CD4-positive, CD25-positive, alpha-beta regulatory T cell (primary cell): ENCODE data around the gene GRIP2. TPM values are rescaled to one million over a fixed set of nuclear protein-coding genes. Genes with fewer than 3 reads are reported as not detected.
A peak's percentile ranks its signal among the peaks of the same experiment; 100 is the strongest.

Experiments
- ATAC-seq, 2 donors: fragments of 150-1000 bp; cut with Tn5 transposase; one replicate each; pipeline ENCODE4 v1.10.0; 2021; ENCODE audit warnings: low read depth in 2 of 2, moderate number of reproducible peaks in 2 of 2, moderate library complexity in 1 of 2
- DNase-seq, 3 donors: peaks; one replicate each; pipeline versions ENCODE4 v3.0.0 to v3.0.0-alpha.2; 2012 to 2022; ENCODE audit warnings: mixed read lengths in 1 of 3
- H3K27ac ChIP-seq: one replicate; pipeline ENCODE4 v1.7.0; 2013; ENCODE audit warnings: mild to moderate bottlenecking, low read length; ENCODE audit not compliant: insufficient read depth, poor library complexity, severe bottlenecking
- H3K27me3 ChIP-seq: one replicate; pipeline ENCODE4 v1.7.0; 2013; ENCODE audit warnings: low read length; ENCODE audit not compliant: control insufficient read depth, insufficient read depth
- H3K36me3 ChIP-seq: one replicate; pipeline ENCODE4 v1.7.0; 2013; ENCODE audit warnings: mild to moderate bottlenecking, low read length, moderate library complexity; ENCODE audit not compliant: control insufficient read depth, insufficient read depth
- H3K4me1 ChIP-seq: 2 replicates; pipeline ENCODE4 v1.7.0; 2013; ENCODE audit warnings: mild to moderate bottlenecking, low read length; ENCODE audit not compliant: insufficient read depth, control insufficient read depth, poor library complexity, severe bottlenecking
- H3K4me3 ChIP-seq: one replicate; pipeline ENCODE4 v1.7.0; 2013; ENCODE audit warnings: low read depth, mild to moderate bottlenecking, low read length, moderate library complexity
- H3K9me3 ChIP-seq, 2 experiments: 1 replicate in 1 of 2; 2 replicates in 1 of 2; pipeline ENCODE4 v1.7.0; 2013; ENCODE audit warnings: low read length in 2 of 2, mild to moderate bottlenecking in 1 of 2, moderate library complexity in 1 of 2; ENCODE audit not compliant: control insufficient read depth in 2 of 2
- H3K27ac Mint-ChIP-seq, 3 donors: one replicate each; pipeline ENCODE4 v1.8.0; 2020 to 2022; ENCODE audit warnings: mild to moderate bottlenecking in 3 of 3, mixed read lengths in 3 of 3, moderate library complexity in 2 of 3
- H3K27me3 Mint-ChIP-seq: one replicate; pipeline ENCODE4 v1.8.0; 2022; ENCODE audit warnings: mild to moderate bottlenecking, mixed read lengths
- H3K36me3 Mint-ChIP-seq: one replicate; pipeline ENCODE4 v1.8.0; 2020; ENCODE audit warnings: mixed read lengths
- H3K4me1 Mint-ChIP-seq, 4 donors: one replicate each; pipeline ENCODE4 v1.8.0; 2020 to 2022; ENCODE audit warnings: mixed read lengths in 4 of 4, mild to moderate bottlenecking in 1 of 4
- H3K4me3 Mint-ChIP-seq, 4 donors: one replicate each; pipeline ENCODE4 v1.8.0; 2020 to 2022; ENCODE audit warnings: mild to moderate bottlenecking in 4 of 4, mixed read lengths in 4 of 4, moderate library complexity in 3 of 4
- H3K9me3 Mint-ChIP-seq, 7 donors: one replicate each; pipeline ENCODE4 v1.8.0; 2020 to 2022; ENCODE audit warnings: mixed read lengths in 7 of 7, mild to moderate bottlenecking in 3 of 7, moderate library complexity in 2 of 7
- polyA plus RNA-seq, 4 donors: library from polyadenylated mRNA; unstranded; fragments of 300-500 nt; fragmentation: Illumina TruSeq; gene quantifications; one replicate each; pipeline ENCODE4 v1.2.3, GENCODE V29; 2021
- total RNA-seq: library from RNA; stranded (reverse); gene quantifications from one replicate; pipeline ENCODE4 v1.2.3, GENCODE V29; 2022

Gene GRIP2
- total and polyA plus RNA-seq, 5 donors from 2014 or later: 0.18 TPM; not detected in 4

DNA sequence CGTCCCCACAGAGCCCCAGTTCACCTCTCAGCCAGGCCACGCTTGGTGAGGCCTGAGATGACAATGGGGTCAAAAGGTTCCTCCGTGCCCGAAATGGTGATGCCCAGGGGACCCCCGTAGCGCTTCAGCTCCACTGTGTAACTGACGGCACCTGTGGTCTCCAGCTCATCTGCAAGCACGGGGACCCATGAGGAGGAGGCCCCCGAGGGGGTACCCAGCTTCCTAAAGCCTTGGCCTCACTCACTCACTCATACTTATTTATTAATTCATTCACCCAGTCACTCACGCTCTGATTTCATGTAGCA lies 30.4 kb downstream of the GRIP2 start:
- Histone ChIP-seq H3K4me1 (no peaks in the 10 kb centered on the region), H3K27ac (no peak overlapping the region), H3K36me3 (no peaks in the 10 kb centered on the region), H3K9me3 (no peaks in the 10 kb centered on the region), H3K27me3 (no peaks in the 10 kb centered on the region), H3K4me3 (no peak overlapping the region)
- no peaks in the 10 kb centered on the region for H3K36me3 Mint-ChIP-seq
- no peaks in the 10 kb centered on the region for H3K27me3 Mint-ChIP-seq
- no peaks in the 10 kb centered on the region for H3K9me3 Mint-ChIP-seq
- no peak overlapping the region for H3K27ac Mint-ChIP-seq
- no peak overlapping the region for H3K4me3 Mint-ChIP-seq
- ATAC-seq (no peak), DNase-seq (no peak)
- H3K4me1 Mint-ChIP-seq: peaks cover 0 to 4% (median 0%) of the 10 kb centered on the region in 4 donors

DNA sequence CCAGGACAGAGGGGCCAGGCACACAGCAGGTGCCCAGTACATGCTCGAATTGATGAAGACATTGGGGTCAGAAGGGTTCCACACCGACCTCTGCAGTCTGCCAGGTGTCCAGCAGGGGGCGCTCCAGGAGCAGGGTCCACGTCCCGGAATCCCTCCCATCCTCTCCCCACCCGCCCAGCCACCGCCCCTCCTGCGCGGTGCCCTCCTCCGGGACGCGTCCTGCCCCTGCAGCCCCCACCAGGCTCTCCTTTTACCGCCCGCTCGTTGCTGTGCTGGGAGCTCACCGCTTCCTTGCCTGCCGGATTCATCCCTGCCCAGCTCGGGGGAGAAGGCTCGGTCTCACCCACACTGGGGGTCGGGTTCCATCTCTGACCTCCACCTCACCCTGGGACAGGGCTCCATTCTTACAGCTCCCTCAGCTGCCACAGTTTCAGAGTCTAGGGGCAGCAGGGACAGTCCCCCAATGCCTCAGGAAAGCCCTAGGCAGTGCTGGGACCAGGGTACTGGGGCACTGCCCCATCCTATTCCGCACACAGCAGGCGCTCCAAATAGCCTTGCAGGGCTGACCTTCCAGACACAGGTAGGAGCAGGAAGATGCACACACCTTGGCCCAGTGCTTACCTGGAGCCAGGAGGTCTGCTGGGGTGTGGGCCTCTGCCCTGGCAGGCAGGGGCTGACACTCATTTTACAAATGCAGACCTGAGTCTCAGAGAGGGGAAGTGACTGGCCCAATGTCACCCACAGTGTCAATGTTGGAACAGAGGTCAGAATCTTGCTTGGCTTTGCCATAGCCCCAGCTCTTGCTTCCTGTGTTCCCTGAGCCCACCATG lies 31.0 kb downstream of the GRIP2 start:
- no peaks in the 10 kb centered on the region for H3K36me3 ChIP-seq

DNA sequence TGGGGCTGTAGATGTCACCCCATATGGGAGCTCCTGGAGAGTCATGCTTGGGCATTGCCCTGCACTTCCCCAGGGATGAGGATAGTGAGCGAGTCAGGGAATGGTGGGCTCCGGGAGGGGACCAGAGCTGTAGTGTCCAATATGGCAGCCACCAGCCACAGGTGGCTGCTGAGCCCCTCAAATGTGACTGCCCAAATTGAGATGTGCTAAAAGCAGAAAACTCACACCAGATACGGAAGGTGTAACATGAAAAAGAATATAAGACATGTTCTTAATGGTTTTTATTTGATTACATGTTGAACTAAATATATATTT lies 31.7 kb downstream of the GRIP2 start:
- Histone ChIP-seq H3K27me3 (no peaks in the 10 kb centered on the region), H3K27ac (no peak overlapping the region), H3K9me3 (no peaks in the 10 kb centered on the region), H3K36me3 (no peaks in the 10 kb centered on the region), H3K4me1 (no peaks in the 10 kb centered on the region), H3K4me3 (no peak overlapping the region)
- peaks cover 0 to 3% (median 0%) of the 10 kb centered on the region in 7 donors for H3K9me3 Mint-ChIP-seq
- H3K27ac Mint-ChIP-seq: no peak overlapping the region
- ATAC-seq (no peak), DNase-seq (no peak)
- H3K4me1 Mint-ChIP-seq: peaks cover 0 to 4% (median 0%) of the 10 kb centered on the region in 4 donors
- H3K36me3 Mint-ChIP-seq: no peaks in the 10 kb centered on the region
- no peak overlapping the region for H3K4me3 Mint-ChIP-seq
- no peaks in the 10 kb centered on the region for H3K27me3 Mint-ChIP-seq

More for the DNA sequence above, 31.0 kb downstream of the GRIP2 start:
- no peaks in the 10 kb centered on the region for H3K9me3 ChIP-seq
- Mint-ChIP-seq H3K27ac (peak overlapping the region in 1 of 3 donors; percentile 95), H3K9me3 (peaks cover 0 to 3% (median 0%) of the 10 kb centered on the region in 7 donors), H3K36me3 (no peaks in the 10 kb centered on the region), H3K4me1 (peaks cover 0 to 4% (median 0%) of the 10 kb centered on the region in 4 donors), H3K4me3 (peak overlapping the region in 1 of 4 donors; percentile 31), H3K27me3 (no peaks in the 10 kb centered on the region)
- H3K4me3 ChIP-seq: no peak overlapping the region
- no peak overlapping the region for H3K27ac ChIP-seq
- ATAC-seq (peak; percentile 24 to 38), DNase-seq (peak; percentile 31 to 44 (median 39))
- H3K27me3 ChIP-seq: no peaks in the 10 kb centered on the region
- no peaks in the 10 kb centered on the region for H3K4me1 ChIP-seq

DNA sequence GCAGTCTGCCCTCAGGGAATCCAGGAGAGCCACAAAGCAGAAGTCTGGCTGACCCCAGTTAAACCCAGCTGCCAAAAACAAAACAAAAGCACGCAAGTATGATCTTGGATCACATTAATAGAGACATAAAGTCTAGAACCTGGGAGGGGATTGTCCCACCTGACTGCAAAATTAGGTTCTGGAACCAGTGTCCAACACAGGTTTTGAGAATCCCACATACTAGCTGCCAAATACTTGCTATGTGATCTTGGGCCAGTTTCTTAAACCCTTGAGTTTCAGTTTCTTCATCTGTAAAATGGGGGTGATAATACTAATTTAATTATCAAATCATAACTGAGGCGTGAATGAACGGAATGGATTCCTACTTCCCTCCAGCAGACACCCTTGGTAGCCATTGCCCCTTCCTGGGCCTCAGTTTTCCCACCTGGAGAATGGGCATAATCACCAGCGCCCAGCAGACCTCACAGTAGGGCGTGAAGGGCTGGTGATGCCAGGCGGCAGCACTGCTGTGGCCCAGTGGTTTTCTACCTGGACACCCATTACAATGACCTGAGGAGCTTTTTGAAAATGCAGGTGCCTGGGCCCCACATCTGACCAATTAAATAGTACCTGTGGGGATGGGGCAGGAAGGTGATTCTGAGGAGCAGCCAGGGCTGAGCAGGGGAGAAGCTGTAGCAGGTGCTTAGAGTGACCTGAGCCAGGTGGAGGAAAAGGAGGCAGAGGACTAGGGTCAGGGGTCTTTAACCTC lies 32.2 kb downstream of the GRIP2 start:
- Histone ChIP-seq H3K9me3 (peaks cover 4 to 5% of the 10 kb centered on the region in 2 experiments), H3K4me3 (no peak overlapping the region), H3K4me1 (no peaks in the 10 kb centered on the region), H3K36me3 (no peaks in the 10 kb centered on the region), H3K27ac (no peak overlapping the region), H3K27me3 (no peaks in the 10 kb centered on the region)
- H3K4me3 Mint-ChIP-seq: no peak overlapping the region
- H3K9me3 Mint-ChIP-seq: peaks cover 0 to 7% (median 2%) of the 10 kb centered on the region in 7 donors
- ATAC-seq (no peak), DNase-seq (no peak)
- no peaks in the 10 kb centered on the region for H3K36me3 Mint-ChIP-seq
- H3K27me3 Mint-ChIP-seq: no peaks in the 10 kb centered on the region
- H3K4me1 Mint-ChIP-seq: peaks cover 0 to 4% (median 0%) of the 10 kb centered on the region in 4 donors
- no peak overlapping the region for H3K27ac Mint-ChIP-seq

DNA sequence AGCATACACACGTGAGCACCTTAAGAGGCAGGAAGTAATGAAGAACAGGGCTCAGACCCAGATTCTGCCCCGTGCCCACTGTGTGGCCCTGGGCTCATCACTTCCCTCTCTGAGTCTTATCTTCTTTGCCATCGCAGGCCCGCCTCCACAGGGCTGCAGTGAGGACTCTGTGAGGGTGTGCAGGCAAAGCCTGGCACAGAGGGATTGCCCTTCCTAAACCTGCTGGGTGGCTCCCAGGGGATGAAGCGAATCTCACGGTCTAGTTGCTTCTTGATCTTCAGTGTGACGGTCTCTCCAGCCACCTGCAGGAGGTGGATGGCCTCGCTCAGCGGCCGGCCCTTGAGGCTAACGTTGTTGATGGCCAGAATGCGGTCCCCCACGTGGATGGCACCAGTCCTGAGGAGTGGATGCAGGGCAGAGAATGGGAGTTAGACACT lies 32.8 kb downstream of the GRIP2 start:
- peaks cover 7% of the 10 kb centered on the region in 2 experiments for H3K9me3 ChIP-seq
- Mint-ChIP-seq H3K27me3 (no peaks in the 10 kb centered on the region), H3K4me1 (peaks cover 0 to 4% (median 0%) of the 10 kb centered on the region in 4 donors), H3K9me3 (peaks cover 0 to 11% (median 2%) of the 10 kb centered on the region in 7 donors), H3K36me3 (no peaks in the 10 kb centered on the region), H3K4me3 (no peak overlapping the region), H3K27ac (no peak overlapping the region)
- H3K36me3 ChIP-seq: no peaks in the 10 kb centered on the region
- no peaks in the 10 kb centered on the region for H3K4me1 ChIP-seq
- DNase-seq (no peak), ATAC-seq (no peak)
- H3K4me3 ChIP-seq: no peak overlapping the region
- H3K27me3 ChIP-seq: no peaks in the 10 kb centered on the region
- no peak overlapping the region for H3K27ac ChIP-seq

DNA sequence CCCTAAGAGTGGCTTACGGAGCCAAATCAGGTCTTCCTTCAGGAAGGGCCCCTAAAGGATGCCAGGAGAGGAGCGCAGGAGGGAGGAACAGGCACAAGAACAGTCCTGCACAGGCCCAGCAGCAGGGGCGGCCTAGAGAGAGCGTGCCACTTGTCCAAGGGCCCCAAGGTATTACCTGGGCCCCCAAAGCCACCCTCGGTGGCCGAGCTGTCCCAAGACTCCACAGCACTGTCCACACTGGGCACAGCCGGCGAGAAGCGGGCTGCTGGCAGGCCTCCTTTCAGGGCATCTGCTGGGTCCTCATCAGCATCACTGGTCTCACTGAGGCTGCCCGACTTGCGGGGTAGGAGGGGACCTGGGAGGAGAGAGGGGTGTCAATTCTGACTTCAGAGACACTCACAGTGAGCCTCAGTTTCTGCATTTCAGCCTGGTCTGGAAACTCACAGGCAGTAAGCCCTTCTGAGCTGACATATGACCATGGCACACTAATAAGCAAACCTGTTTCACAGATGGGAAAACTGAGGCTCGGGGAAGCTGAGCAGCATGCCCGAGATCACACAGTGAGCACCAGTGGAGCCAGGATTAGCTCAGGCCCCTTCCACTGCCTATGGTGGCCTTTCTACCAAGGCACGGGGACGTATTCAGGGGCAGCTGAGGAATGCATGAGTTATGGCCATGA lies 33.4 kb downstream of the GRIP2 start:
- peaks cover 7 to 11% of the 10 kb centered on the region in 2 experiments for H3K9me3 ChIP-seq
- no peaks in the 10 kb centered on the region for H3K27me3 Mint-ChIP-seq
- no peaks in the 10 kb centered on the region for H3K36me3 Mint-ChIP-seq
- H3K4me3 ChIP-seq: no peak overlapping the region
- H3K36me3 ChIP-seq: no peaks in the 10 kb centered on the region
- H3K4me1 ChIP-seq: no peaks in the 10 kb centered on the region
- no peak for ATAC-seq
- DNase-seq: no peak
- H3K27ac Mint-ChIP-seq: no peak overlapping the region
- no peak overlapping the region for H3K4me3 Mint-ChIP-seq
- no peaks in the 10 kb centered on the region for H3K27me3 ChIP-seq
- peaks cover 0 to 4% (median 0%) of the 10 kb centered on the region in 4 donors for H3K4me1 Mint-ChIP-seq
- H3K27ac ChIP-seq: no peak overlapping the region
- peaks cover 0 to 11% (median 2%) of the 10 kb centered on the region in 7 donors for H3K9me3 Mint-ChIP-seq

DNA sequence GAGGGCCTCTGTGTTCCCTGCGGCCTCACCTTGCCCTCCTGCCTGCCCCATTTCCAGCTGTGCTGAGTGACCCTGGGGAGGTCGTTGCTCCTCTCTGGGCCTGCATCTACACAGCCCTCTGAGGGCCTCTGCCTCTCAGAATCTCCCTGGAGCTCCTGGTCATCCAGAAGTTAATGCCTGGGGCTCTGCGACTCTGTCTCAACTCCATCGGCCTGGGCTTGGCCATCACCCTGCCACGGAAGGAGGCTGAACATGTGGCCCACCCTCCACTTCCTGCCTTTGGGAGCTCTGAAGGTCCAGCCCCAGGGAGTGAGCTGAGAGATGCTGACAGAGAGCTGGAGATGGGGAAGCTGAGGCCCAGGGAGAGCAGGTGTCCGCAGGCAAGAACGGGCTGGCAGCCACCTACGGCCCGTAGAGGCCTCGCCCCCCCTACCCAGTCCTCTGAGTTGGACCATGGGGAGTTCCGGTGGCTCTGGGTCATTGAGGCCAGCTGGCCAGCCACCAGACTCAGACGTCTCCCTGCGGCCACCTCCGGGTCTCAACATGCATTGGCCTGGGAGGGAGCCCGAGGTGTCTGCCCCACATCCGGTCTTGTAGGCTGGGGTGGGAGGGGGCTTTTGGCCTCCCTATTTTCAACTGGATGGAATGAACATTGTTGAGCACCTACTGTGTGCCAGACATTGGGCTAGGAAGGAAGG lies 34.2 kb downstream of the GRIP2 start:
- Mint-ChIP-seq H3K9me3 (peaks cover 0 to 13% (median 2%) of the 10 kb centered on the region in 7 donors), H3K4me1 (peaks cover 0 to 4% (median 0%) of the 10 kb centered on the region in 4 donors), H3K4me3 (no peak overlapping the region), H3K36me3 (no peaks in the 10 kb centered on the region), H3K27ac (no peak overlapping the region), H3K27me3 (no peaks in the 10 kb centered on the region)
- ATAC-seq (no peak), DNase-seq (no peak)
- no peaks in the 10 kb centered on the region for H3K36me3 ChIP-seq
- H3K4me1 ChIP-seq: no peaks in the 10 kb centered on the region
- no peaks in the 10 kb centered on the region for H3K27me3 ChIP-seq
- no peak overlapping the region for H3K4me3 ChIP-seq
- H3K27ac ChIP-seq: no peak overlapping the region
- H3K9me3 ChIP-seq: peaks cover 7 to 15% of the 10 kb centered on the region in 2 experiments
